Measurements from ENCODE around the gene IQCE.

The IQCE gene

GRCh38 chr7:2654059-2654458, 95.3 kb downstream of the IQCE start:
- Histone ChIP-seq H3K27me3 (replicated peaks; ENCODE audit: control insufficient read depth, insufficient read depth, low read length) (no peaks in the 10 kb centered on the region), H3K36me3 (ENCODE audit: control insufficient read depth, insufficient read depth, low read length) (peaks cover 8% of the 10 kb centered on the region), H3K4me3 (replicated peaks; ENCODE audit: low read depth, low read length) (no peak overlapping the region)
- DNase-seq (ENCODE audit: extremely low read depth, insufficient read length) = no peak
- TF ChIP-seq CTCF (IDR thresholded peaks at IDR 0.05; ENCODE audit: insufficient read depth, low read length, poor library complexity, severe bottlenecking) = no peak

GRCh38 chr7:2655870-2656614, 97.3 kb downstream of the IQCE start:
- no peak for TF ChIP-seq CTCF (IDR thresholded peaks at IDR 0.05; ENCODE audit: insufficient read depth, low read length, poor library complexity, severe bottlenecking)

GRCh38 chr7:2657208-2657607, 98.4 kb downstream of the IQCE start:
- no peak for TF ChIP-seq CTCF (IDR thresholded peaks at IDR 0.05; ENCODE audit: insufficient read depth, low read length, poor library complexity, severe bottlenecking)
- H3K27me3 ChIP-seq (replicated peaks; ENCODE audit: control insufficient read depth, insufficient read depth, low read length) = no peaks in the 10 kb centered on the region
- no peak overlapping the region for H3K4me3 ChIP-seq (replicated peaks; ENCODE audit: low read depth, low read length)
- H3K36me3 ChIP-seq (ENCODE audit: control insufficient read depth, insufficient read depth, low read length) = peaks cover 7% of the 10 kb centered on the region
- no peak for DNase-seq (ENCODE audit: extremely low read depth, insufficient read length)

More at GRCh38 chr7:2655870-2656614, 97.3 kb downstream of the IQCE start:
- Histone ChIP-seq H3K27me3 (replicated peaks; ENCODE audit: control insufficient read depth, insufficient read depth, low read length) (no peaks in the 10 kb centered on the region), H3K4me3 (replicated peaks; ENCODE audit: low read depth, low read length) (no peak overlapping the region), H3K36me3 (ENCODE audit: control insufficient read depth, insufficient read depth, low read length) (peaks cover 6% of the 10 kb centered on the region)
- DNase-seq (ENCODE audit: extremely low read depth, insufficient read length) = no peak

GRCh38 chr7:2657920-2658671, 99.3 kb downstream of the IQCE start:
- Histone ChIP-seq H3K36me3 (ENCODE audit: control insufficient read depth, insufficient read depth, low read length) (peaks cover 7% of the 10 kb centered on the region), H3K27me3 (replicated peaks; ENCODE audit: control insufficient read depth, insufficient read depth, low read length) (no peaks in the 10 kb centered on the region), H3K4me3 (replicated peaks; ENCODE audit: low read depth, low read length) (no peak overlapping the region)
- no peak for TF ChIP-seq CTCF (IDR thresholded peaks at IDR 0.05; ENCODE audit: insufficient read depth, low read length, poor library complexity, severe bottlenecking)
- no peak for DNase-seq (ENCODE audit: extremely low read depth, insufficient read length)

- no peak for TF ChIP-seq CTCF (IDR thresholded peaks at IDR 0.05; ENCODE audit: insufficient read depth, low read length, poor library complexity, severe bottlenecking)
- Histone ChIP-seq H3K4me3 (replicated peaks; ENCODE audit: low read depth, low read length) (no peak overlapping the region), H3K36me3 (ENCODE audit: control insufficient read depth, insufficient read depth, low read length) (peaks cover 7% of the 10 kb centered on the region), H3K27me3 (replicated peaks; ENCODE audit: control insufficient read depth, insufficient read depth, low read length) (no peaks in the 10 kb centered on the region)
- DNase-seq (ENCODE audit: extremely low read depth, insufficient read length) = no peak
These were observed 100.2 kb downstream of the IQCE start for GRCh38 chr7:2658941-2659340.

Measured in GM06990 (cell line).